ENCODE results near the gene MKI67.

DNA sequence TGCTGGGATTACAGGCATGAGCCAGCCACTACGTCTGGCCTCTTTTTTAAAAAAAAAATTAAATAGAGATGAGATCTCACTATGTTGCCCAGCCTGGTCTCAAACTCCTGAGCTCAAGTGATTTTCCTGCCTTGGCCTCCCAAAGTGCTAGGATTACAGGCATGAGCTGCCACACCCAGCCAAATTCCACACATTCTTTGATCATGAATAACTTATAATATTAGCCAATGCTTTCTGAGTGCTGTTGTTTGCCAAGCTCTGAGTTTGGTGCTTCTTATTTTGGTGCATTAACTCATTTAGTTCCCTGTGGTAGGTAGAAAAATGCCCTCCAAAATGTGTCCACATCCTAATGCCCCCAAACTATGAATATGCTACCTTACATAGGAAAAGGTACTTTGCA is 47.2 kb upstream of the MKI67 start:
- TF ChIP-seq TAF1 (IDR thresholded peaks at IDR 0.05; ENCODE audit: low read depth), result no peak
- TF ChIP-seq, protein P1, sequence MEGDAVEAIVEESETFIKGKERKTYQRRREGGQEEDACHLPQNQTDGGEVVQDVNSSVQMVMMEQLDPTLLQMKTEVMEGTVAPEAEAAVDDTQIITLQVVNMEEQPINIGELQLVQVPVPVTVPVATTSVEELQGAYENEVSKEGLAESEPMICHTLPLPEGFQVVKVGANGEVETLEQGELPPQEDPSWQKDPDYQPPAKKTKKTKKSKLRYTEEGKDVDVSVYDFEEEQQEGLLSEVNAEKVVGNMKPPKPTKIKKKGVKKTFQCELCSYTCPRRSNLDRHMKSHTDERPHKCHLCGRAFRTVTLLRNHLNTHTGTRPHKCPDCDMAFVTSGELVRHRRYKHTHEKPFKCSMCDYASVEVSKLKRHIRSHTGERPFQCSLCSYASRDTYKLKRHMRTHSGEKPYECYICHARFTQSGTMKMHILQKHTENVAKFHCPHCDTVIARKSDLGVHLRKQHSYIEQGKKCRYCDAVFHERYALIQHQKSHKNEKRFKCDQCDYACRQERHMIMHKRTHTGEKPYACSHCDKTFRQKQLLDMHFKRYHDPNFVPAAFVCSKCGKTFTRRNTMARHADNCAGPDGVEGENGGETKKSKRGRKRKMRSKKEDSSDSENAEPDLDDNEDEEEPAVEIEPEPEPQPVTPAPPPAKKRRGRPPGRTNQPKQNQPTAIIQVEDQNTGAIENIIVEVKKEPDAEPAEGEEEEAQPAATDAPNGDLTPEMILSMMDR (IDR thresholded peaks at IDR 0.05; ENCODE audit: poor library complexity, severe bottlenecking), result no peak
- TF ChIP-seq EZH2 (IDR thresholded peaks at IDR 0.05; ENCODE audit: borderline replicate concordance, insufficient read depth, low read length, poor library complexity, severe bottlenecking), result no peak
